SK-N-DZ (cell line): ENCODE data around the gene SNED1.

Experiments used
- DNase-seq: peaks from one replicate; pipeline ENCODE4 v3.0.0-alpha.2; 2015; ENCODE audit warnings: low spot score

The SNED1 gene

GRCh38 chr2:241107031-241107783 lies 108.8 kb downstream of the SNED1 start:
- DNase-seq = no peak

- no peak for DNase-seq
These were observed 110.1 kb downstream of the SNED1 start for GRCh38 chr2:241108271-241109209.

DNA sequence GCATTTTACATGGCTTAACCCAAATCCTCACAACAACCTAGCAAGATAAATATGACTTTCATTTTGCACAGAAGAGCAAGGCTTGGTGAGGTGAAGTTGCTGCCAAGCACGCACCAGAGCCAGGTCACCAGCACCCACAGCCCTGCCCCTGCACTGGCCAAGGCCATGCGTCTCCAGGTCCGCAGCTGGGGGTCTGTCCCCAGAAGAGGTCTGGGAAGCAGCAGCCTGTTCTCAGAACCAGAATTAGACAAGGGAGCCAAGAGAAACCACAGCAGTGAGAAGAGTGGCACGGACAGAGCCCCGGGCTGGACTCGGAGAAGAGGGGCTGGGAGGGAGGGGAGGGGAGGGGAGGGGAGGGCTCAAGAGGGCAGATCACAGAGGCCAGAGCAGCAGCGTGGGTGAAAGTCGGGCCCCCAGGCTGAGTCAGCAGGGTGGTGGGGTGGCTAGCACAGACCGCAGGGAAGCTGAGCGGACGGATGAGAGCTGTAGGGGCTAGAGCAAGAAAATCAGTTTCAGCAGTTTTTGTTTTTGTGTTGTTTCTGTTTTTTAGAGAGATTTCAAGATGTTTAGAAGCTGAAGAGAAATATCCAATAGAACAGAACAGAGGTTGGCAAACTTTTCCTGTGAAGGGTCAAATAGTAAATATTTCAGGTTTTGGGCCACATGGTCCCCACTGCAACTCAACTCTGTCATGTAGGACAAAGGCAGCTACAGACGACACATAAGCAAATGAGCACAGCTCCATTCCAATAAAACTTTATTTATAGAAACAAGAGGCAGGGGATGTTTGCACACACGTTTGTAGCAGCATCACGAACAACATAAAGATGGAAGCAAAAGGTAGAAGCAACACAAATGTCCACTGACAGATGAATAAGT lies 111.0 kb downstream of the SNED1 start:
- DNase-seq = no peak

DNA sequence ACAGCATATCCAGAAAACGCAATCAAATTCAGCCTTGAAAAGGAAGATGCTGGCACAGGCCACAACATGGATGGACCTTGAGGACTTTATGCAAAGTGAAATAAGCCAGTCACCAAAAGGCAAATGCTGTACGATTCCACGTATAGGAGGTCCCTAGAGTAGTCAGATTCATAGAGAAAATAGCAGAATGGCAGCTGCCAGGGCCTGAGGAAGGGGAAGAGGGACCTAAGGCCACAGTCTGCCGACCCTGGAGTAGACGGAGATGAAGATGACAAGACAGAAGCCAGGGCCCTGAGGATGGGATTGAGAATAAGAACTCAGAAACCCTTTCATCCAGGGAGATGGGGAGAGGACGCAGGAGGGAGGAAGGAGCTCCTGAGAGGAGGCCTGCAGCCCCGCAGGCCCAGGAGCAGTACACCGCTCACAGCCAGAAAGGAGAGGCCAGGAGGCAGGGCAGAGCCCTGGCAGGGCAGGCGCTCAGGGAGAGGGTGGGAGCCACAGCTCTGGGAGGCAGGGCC lies 111.7 kb downstream of the SNED1 start:
- DNase-seq = no peak

DNA sequence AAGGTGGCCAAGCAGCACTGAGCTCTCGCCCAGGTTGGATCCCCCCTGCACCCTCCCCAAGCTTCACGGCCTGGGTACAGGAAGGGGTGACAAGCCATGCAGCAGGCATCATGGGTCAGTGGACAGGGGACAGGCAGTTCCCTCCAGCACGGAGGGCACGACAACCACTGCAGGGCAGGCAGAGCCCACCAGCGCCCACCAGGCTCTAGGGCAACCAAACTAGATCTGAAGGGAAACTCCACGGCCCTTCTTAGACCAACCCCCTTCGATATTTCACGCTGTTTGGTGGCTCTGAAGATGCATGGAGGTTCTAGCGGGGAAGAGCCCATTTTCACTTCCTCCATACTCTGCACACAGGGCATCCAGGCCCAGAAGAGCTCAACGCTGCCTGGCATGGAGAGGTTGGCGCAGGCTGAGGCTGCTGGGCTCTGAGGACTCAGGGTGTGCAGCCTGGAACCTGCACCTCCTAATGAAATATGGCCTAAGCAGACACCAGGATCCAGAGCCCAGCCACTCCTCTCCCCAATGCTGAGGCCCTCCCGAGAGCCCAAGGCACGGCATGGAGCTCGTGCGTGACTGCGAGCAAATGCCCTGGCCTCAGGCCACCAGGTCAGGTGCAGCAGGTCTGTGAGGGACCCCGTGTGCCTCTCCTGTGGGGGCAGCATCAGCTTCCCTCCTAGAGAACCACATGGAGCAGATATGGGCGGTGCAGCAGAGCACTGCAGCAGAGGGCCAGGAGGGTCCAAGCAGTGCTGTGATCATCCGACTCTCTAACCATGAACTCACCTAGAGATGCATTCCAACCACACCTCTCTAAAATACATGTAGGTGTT lies 112.4 kb downstream of the SNED1 start:
- no peak for DNase-seq

DNA sequence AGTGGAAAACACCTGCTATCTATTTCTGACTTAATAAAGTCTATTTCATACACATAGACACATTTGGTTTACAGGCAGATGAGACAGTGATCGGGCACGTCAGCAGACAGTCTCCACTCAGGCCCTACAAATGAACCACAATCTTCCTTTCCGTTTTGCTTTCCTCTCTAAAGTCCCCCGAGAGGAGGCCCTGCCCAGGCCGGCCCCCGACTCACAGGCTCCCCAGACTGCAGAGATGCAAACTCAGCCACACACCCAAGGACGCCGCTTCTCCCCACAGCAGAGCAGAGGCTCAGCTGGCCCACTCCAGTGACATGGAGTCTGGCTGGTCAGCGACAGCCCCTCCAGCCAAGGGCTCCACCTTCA lies 113.0 kb downstream of the SNED1 start:
- DNase-seq = no peak

- DNase-seq = no peak
These were observed 113.6 kb downstream of the SNED1 start for GRCh38 chr2:241112046-241112445.

DNA sequence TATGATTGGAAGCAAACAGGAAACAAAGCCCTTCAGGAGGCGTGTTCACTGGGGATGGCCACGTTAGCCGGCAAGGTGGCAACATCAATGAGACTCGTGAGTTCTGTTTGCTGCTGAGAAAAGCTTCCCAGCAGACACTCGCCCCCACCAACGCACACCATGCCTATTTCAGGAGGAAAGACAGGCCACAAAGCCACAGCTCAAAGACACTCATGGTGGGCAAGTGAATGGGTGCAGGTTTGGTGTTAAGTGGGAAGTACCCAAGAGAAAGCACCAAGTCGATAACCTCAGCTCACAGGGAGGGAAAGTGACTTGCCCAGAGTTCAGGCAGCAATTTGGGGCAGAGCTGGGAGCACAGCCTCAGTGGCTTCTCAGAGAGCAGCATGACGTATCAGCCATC lies 114.2 kb downstream of the SNED1 start:
- DNase-seq = no peak

DNA sequence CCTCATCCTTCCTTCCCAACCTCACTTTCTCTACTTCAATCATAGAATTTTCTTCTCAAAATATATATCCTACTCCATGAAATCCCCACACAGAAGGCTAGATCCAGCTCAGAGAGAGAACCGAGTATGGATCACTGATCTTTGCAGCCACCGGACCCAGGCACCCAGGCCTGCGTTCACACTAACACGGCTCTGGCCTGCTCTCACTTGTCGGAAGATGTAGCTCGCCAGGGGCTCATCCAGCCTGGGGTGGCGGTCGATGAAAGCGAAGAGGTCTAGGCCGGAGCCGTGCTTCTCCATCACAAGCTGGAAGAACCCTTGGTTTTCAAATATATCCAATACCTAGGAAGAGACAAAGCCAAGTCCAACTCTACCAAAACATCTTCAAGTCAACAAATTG lies 116.4 kb downstream of the SNED1 start:
- no peak for DNase-seq

GRCh38 chr2:241115361-241115760 lies 116.9 kb downstream of the SNED1 start:
- DNase-seq = no peak

DNA sequence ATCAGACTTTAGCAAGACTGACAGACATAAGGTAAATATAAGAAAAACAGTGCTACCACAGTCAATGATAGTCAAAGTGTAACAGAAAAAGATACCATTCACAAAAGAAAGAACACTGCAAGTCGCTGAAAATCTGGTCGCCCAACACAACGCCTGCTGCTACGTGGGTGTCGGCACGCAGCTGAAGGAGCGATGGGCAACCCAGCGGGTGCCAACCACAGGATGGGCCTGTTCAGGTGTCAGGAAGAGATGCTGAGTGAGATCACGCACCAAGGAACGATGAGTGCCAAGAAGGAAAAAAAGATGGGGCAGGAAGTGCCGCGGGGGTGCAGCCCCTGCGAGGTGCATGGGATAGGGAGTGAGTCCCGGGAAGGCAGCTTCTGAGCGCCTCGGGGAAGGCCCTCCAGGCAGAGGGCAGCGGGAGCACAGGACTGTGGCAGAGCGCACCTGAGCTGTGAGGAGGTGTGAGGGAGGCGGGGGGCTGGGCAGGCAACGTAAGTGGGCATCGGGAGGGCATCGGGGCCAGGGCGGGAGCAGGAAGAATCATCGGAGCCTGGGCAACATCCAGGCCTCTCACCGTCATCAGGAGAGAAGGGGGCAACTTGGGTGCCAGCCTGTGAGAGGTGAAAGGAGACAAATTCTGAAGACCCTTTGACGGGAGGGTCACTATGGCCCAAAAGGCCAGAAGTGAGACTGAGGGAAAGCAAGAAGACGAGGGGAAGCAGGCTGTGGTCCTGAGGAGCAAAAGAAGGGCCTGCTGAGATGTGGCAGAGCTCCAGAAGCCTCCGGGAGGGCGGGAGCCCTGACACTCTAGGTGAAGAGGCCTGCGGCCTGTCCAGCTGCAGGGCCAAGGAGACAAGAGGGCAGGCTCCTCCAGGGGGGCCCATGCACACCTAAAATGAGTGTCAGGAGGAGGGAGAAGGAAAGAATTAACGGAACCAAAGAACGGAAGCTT lies 118.5 kb downstream of the SNED1 start:
- DNase-seq = no peak

GRCh38 chr2:241118737-241119505 lies 120.5 kb downstream of the SNED1 start:
- DNase-seq = no peak

DNA sequence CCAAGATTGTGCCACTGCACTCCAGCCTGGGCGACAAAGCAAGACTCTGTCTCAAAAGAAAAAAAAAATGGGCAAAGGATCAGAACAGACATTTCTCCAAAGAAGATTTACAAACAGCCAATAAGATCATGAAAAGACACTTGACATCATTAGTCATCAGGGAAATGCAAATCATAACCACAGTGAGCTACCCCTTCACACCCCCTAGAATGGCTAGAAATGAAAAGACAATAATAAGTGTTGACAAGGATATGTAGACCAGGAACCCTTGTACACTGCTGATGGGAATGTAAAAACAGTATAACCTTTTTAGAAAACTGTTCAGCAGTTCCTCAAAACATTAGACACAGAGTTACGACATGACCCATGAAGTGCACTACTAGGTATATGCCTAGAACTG lies 122.0 kb downstream of the SNED1 start:
- DNase-seq = no peak

DNA sequence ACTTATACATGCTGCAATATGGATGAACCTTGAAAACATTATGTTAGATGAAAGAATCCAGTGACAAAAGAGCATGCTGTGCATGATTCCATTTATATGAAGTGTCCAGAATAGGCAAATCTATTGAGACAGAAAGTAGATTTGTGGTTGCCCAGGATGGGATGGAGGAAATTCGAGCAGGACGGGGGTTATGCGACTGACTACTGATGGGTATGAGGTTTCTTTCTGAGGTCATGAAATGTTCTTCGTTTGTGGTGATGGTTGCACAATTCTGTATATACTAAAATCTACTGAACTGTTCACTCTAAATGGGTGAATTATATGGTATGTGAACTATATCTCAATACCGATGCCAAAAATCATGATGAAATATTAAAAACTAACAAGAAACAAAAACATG lies 122.6 kb downstream of the SNED1 start:
- no peak for DNase-seq

DNA sequence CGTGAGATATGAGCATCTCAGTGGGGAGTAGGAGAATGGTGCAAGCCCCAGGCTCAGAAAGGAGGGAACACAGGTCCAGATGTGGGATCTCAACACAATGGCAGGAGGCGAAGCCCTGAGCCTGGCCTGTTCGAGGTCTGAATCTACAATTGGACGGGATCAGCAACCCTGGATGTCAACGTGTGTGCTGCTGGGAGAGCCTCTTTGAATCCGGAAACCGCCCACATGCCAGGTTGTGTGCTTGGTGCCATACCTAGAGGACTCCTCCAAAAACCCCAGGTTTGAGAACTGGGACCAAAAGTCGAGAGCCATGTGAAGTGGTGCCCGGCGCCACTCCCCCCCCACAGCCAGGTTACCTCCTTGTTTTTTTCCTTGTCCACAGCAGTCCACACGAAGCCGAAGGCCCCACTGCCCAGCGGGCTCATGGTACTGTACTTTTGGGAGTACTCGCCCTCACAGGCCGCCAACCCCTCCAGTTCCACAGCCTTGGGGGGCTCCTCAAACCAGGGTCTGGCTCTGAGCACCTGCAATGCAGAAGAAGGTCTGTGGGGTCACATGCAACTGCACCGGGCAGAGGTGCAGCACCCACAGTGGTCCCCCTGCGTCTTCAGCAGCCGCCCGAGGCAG lies 124.1 kb downstream of the SNED1 start:
- no peak for DNase-seq

DNA sequence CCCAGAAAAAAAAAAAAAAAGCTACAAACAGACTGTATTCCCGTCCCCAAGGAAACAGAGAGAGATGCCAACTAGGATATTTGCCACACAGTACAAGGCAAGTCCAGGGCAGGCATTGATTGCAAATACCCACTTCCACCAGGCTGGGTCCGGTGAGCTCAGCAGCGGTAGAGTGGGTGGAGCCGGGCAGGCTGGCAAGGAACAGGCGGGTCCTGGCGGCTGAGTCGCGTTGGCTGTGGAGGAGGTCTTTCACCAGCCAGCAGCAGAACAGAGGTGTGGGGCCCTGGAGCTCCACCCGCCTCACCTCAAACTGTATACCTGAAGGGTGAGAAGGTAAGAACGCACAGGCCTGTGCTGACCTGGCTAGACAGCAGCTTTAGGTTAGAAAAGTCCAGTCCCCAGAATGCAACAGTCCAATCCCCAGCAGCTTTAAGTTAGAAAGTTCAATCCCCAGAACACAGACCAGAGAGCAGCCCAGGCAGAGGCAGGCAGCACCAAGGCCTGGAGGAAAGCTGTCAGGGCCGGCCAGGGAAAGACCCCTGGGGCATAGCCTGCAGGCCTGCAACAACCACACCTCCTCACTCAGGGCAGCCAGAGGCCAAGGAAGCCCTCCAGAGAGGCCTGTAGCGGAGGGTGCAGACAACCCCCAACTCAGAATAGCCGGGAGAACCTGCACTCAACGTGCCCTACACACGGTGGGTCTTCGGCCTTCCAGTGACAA lies 125.6 kb downstream of the SNED1 start:
- no peak for DNase-seq

GRCh38 chr2:241125626-241126025 lies 127.2 kb downstream of the SNED1 start:
- DNase-seq = no peak

DNA sequence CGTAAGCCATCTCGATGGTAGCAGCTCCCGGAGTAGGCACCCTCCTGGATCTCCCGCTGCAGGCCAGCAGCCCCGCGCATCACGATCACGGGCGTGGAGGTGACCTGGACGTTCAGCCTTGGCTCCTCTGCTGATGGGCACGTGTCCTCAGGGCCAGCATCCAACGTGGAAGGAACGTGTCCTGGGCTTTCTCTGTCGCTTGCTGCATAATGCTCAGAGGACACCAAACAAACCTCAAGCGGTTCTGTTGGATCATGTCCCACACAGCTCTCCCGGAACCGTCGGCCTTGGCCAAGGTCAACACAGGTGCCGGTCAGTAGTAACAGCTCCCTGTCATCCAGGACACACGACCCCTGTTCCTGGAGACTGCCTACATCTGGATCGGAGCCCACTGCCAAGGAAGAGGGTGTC lies 127.8 kb downstream of the SNED1 start:
- no peak for DNase-seq
